Transverse colon (tissue), 4 donors: ENCODE results near the gene POLR2A. TPM values are rescaled to one million over a fixed set of nuclear protein-coding genes. Genes with fewer than 3 reads are reported as not detected.
"Not testable (repeated sequence)": the region's sequence is repeated elsewhere in the genome, so short reads cannot be mapped to it uniquely, and the experiment has no call there.

ENCODE experiments used
- DNase-seq: peaks from one replicate; pipeline ENCODE4 v3.0.0-alpha.2; 2019
- H3K27ac ChIP-seq, 4 donors: fragments of 200-600 bp; sonication (generic); 2 replicates each; pipeline ENCODE4 v1.5.1; 2016 to 2018; ENCODE audit warnings: inconsistent platforms in 4 of 4
- H3K27me3 ChIP-seq: fragments of 200-600 bp; sonication (generic); 2 replicates; pipeline ENCODE4 v1.5.1; 2017; ENCODE audit warnings: inconsistent platforms
- H3K36me3 ChIP-seq, 4 donors: fragments of 200-600 bp; sonication (generic); 2 replicates each; pipeline ENCODE4 v1.5.1; 2017 to 2019; ENCODE audit warnings: inconsistent platforms in 4 of 4
- H3K4me1 ChIP-seq, 4 donors: fragments of 200-600 bp; sonication (generic); 2 replicates each; pipeline ENCODE4 v1.5.1; 2017 to 2020; ENCODE audit warnings: inconsistent platforms in 4 of 4
- H3K4me3 ChIP-seq, 4 donors: fragments of 200-600 bp; sonication (generic); 1 replicate in 1 of 4; 2 replicates in 3 of 4; pipeline versions ENCODE4 v1.5.1 to v1.6.1; 2017 to 2019; ENCODE audit warnings: inconsistent platforms in 4 of 4
- H3K9me3 ChIP-seq, 2 donors: fragments of 200-600 bp; sonication (generic); 2 replicates each; pipeline ENCODE4 v1.5.1; 2017 to 2019; ENCODE audit warnings: inconsistent platforms in 2 of 2
- EP300 ChIP-seq: sonication (generic); formaldehyde crosslinking; IDR thresholded peaks from one replicate; pipeline ENCODE4 v1.6.1; 2017; ENCODE audit warnings: antibody characterized with exemption, low read depth
- POLR2A ChIP-seq: fragments of 450-650 bp; IDR thresholded peaks from one replicate; pipeline ENCODE4 v1.6.1; 2016; ENCODE audit warnings: antibody characterized with exemption, mild to moderate bottlenecking, moderate library complexity
- POLR2AphosphoS5 ChIP-seq, 3 donors: sonication (generic); formaldehyde crosslinking; IDR thresholded peaks; one replicate each; pipeline ENCODE4 v1.6.1; 2016; ENCODE audit warnings: antibody characterized with exemption in 3 of 3
- WGBS, 2 donors: methylation state at CpG; one replicate each; pipeline ENCODE4 v1.1.5; 2018; ENCODE audit warnings: low coverage in 1 of 2; 5-methylcytosine and 5-hydroxymethylcytosine counted together
- in situ Hi-C, 4 donors: fragments of 200-750 bp; cut with MboI; loops; one replicate each; pipeline versions ENCODE4 v1.15.0 to v1.15.1; 2017; ENCODE audit warnings: low sequenced_read_pairs in 3 of 4, low pct_ligation_motif_present in 1 of 4, low pct_unique_long_range_greater_than_20kb in 1 of 4
- intact Hi-C: fragments of 100-400 bp; cut with DNase I; formaldehyde crosslinking; loops from one replicate; pipeline ENCODE4 v1.15.1; 2023; ENCODE audit warnings: low total_unique reads
- total RNA-seq, 4 donors: library from RNA; depleted of rRNA; stranded (reverse); fragments of >200 nt; gene quantifications; one replicate each; pipeline ENCODE4 v1.1.0, GENCODE V29; 2016
- TF ChIP-seq, protein P1 (sequence below), 5 experiments: fragments of 200-600 bp in 3 of 5; fragments of 450-650 bp in 2 of 5; sonication (generic) in 3 of 5; IDR thresholded peaks; 1 replicate in 2 of 5; 2 replicates in 3 of 5; pipeline ENCODE4 v1.5.1; 2016 to 2017; ENCODE audit warnings: antibody characterized with exemption in 5 of 5, inconsistent platforms in 3 of 5, mild to moderate bottlenecking in 2 of 5, moderate library complexity in 1 of 5

Gene POLR2A
- total RNA-seq, 4 donors from 2014 or later: 91.3 to 321 (median 127) TPM

DNA sequence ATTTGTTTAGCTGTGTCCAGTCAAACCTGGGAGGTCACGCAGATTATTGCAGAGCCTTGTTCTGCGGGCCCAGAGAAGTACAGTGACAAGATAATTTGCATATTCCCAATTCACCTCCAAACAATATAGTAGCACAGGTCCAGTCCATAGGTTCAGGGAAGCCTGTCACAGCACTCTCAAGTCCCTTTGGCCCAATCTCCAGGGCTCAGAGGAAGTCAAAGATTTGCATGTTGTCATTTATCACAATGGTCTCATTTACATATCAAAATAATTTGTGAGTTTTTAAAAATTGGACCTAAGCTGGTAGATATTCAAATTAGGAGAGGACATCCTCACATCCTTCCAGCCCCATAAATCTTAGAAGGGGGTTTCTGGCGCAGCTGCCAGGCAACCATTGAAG lies 16.7 kb upstream of the POLR2A start:
- no peak for DNase-seq
- Histone ChIP-seq H3K27me3 (no peaks in the 10 kb centered on the region), H3K9me3 (no peaks in the 10 kb centered on the region), H3K36me3 (no peaks in the 10 kb centered on the region), H3K4me1 (peaks cover 0 to 22% (median 9%) of the 10 kb centered on the region in 4 donors), H3K4me3 (no peak overlapping the region), H3K27ac (peak overlapping the region; percentile 44 to 54 (median 49))
- in situ Hi-C loops (no loop called here), intact Hi-C loops (no loop called here)
- TF ChIP-seq POLR2A: no peak
- no peak for TF ChIP-seq EP300
- no peak for TF ChIP-seq POLR2AphosphoS5 (IDR thresholded peaks at IDR 0.05)
- WGBS, 2 donors: 96% methylated on average over 3 of the region's 3 CpGs; no CpG with 5 or more reads in 1 of the 2 donors

DNA sequence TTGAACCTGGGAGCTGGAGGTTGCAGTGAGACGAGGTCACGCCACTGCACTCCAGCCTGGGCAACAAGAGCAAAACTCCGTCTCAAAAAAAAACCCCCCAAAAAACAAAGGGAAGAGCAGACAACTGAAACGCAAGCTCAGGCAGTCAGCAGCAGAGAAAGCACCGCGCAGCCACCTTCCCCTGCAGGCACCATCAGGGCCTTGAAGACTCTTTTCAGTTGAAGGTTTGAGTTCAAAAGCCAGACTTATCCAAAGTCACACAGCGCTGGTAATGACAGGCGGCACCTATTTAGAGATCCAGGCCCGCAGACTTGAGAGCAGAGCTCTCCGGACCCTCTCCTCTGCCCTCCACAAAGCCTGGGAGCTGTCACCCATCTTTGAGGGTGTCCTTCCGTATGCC lies 15.9 kb upstream of the POLR2A start:
- Histone ChIP-seq H3K27ac (no peak overlapping the region), H3K4me3 (no peak overlapping the region), H3K36me3 (no peaks in the 10 kb centered on the region), H3K4me1 (peaks cover 0 to 22% (median 9%) of the 10 kb centered on the region in 4 donors), H3K9me3 (no peaks in the 10 kb centered on the region), H3K27me3 (no peaks in the 10 kb centered on the region)
- TF ChIP-seq EP300: no peak
- WGBS, 2 donors: 94% methylated on average over 11 of the region's 11 CpGs; no CpG with 5 or more reads in 1 of the 2 donors
- in situ Hi-C loops (no loop called here), intact Hi-C loops (no loop called here)
- no peak for DNase-seq

DNA sequence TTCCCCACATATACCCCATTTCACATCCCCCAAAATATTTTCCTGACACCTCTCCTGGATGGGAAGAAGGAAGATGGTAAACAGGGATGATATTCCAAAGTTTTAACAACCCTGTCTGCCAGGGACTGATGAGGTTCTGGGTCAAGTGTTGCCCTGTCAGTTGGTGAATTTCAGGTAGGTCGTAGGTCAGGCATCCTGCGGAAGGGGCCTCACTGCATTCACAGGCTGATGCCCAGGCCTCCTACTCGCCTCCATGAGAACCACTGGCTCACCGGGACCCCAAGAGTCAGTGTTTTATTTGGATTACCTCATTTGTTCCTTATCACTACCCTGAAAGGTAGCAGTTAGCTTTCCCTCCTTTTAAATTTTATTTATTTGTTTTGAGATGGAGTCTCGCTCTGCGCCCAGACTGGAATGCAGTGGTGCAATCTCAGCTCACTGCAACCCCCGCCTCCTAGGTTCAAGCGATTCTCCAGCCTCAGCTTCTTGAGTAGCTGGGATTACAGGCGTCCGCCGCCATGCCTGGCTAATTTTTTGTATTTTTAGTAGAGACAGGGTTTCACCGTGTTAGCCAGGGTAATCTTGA lies 15.3 kb upstream of the POLR2A start:
- H3K36me3 ChIP-seq: no peaks in the 10 kb centered on the region
- WGBS, 2 donors: 83% methylated on average over 12 of the region's 12 CpGs; no CpG with 5 or more reads in 1 of the 2 donors
- TF ChIP-seq, protein P1, sequence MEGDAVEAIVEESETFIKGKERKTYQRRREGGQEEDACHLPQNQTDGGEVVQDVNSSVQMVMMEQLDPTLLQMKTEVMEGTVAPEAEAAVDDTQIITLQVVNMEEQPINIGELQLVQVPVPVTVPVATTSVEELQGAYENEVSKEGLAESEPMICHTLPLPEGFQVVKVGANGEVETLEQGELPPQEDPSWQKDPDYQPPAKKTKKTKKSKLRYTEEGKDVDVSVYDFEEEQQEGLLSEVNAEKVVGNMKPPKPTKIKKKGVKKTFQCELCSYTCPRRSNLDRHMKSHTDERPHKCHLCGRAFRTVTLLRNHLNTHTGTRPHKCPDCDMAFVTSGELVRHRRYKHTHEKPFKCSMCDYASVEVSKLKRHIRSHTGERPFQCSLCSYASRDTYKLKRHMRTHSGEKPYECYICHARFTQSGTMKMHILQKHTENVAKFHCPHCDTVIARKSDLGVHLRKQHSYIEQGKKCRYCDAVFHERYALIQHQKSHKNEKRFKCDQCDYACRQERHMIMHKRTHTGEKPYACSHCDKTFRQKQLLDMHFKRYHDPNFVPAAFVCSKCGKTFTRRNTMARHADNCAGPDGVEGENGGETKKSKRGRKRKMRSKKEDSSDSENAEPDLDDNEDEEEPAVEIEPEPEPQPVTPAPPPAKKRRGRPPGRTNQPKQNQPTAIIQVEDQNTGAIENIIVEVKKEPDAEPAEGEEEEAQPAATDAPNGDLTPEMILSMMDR (IDR thresholded peaks at IDR 0.05): no peak
- TF ChIP-seq EP300 (no peak), POLR2AphosphoS5 (IDR thresholded peaks at IDR 0.05) (no peak), POLR2A (no peak)

DNA sequence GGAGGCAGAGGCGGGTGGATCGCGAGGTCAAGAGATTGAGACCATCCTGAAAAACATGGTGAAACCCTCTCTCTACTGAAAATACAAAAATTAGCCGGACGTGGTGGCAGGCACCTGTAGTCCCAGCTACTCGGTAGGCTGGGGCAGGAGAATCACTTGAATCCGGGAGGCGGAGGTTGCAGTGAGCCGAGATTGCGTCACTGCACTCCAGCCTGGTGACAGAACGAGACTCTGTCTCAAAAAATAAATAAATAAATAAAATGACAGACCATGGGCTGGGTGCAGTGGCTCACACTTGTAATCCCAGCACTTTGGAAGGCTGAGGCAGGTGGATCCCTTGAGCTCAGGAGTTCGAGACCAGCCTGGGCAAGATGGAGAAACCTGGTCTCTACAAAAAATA lies 14.3 kb upstream of the POLR2A start:
- H3K9me3 ChIP-seq, H3K27me3 ChIP-seq, DNase-seq, intact Hi-C loops, in situ Hi-C loops, H3K36me3 ChIP-seq, H3K27ac ChIP-seq, H3K4me3 ChIP-seq: not testable (repeated sequence)
- 86 to 93% methylated on average over 10 to 12 of the region's 12 CpGs for WGBS, 2 donors
- H3K4me1 ChIP-seq: peaks cover 0 to 22% (median 9%) of the 10 kb centered on the region in 4 donors

More for the DNA sequence above, 15.3 kb upstream of the POLR2A start:
- Histone ChIP-seq H3K27ac (no peak overlapping the region), H3K4me3 (no peak overlapping the region), H3K27me3 (no peaks in the 10 kb centered on the region), H3K4me1 (peaks cover 0 to 22% (median 9%) of the 10 kb centered on the region in 4 donors), H3K9me3 (no peaks in the 10 kb centered on the region)
- no peak for DNase-seq
- in situ Hi-C loops (no loop called here), intact Hi-C loops (no loop called here)

DNA sequence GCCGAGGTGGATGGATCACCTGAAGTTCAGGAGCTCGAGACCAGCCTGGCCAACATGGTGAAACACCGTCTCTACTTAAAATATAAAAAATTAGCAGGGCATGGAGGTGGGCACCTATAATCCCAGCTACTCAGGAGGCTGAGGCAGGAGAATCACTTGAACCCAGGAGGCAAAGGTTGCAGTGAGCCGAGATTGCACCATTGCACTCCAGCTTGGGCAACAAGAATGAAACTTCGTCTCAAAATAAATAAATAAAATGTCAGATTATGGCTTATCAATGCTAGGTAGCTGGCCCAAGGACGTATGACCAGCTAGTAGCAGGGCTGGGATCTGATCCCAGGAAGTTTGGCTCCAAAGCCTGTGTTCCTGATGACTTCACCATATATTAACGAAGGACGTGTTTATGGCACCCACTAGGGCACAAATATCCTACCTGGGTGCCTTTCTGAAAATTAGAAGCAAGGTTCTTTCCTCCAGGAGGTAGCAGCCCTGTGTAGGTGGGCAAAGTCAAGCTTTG lies 13.7 kb upstream of the POLR2A start:
- H3K27ac ChIP-seq, H3K27me3 ChIP-seq, intact Hi-C loops, DNase-seq, in situ Hi-C loops, H3K4me3 ChIP-seq, H3K36me3 ChIP-seq, H3K9me3 ChIP-seq: not testable (repeated sequence)
- peaks cover 2 to 28% (median 11%) of the 10 kb centered on the region in 4 donors for H3K4me1 ChIP-seq
- 79% methylated on average over 8 of the region's 8 CpGs; no CpG with 5 or more reads in 1 of the 2 donors for WGBS, 2 donors

DNA sequence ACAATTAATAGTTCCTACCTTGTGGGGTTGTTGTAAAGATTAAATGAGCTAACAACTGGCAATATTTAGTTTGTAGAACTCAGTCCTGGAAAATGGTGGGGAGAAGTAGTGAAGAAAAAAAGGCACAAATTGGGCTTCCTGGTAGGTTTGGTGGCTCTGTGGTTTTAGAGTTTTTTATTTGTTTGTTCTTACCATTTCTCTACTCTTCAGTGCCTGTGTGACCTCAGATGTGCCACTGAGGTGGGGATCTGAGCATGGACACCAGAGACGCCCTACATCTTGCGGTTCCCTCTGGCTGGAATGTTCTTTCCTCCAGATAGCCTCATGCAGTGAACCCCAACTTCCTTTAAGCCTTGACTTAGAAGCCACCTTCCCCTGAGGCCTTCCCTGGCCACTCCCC lies 12.4 kb upstream of the POLR2A start:
- Histone ChIP-seq H3K4me3 (no peak overlapping the region), H3K9me3 (no peaks in the 10 kb centered on the region), H3K27ac (no peak overlapping the region), H3K4me1 (peaks cover 13 to 34% (median 20%) of the 10 kb centered on the region in 4 donors), H3K36me3 (no peaks in the 10 kb centered on the region), H3K27me3 (no peaks in the 10 kb centered on the region)
- 83 to 90% methylated on average over 2 of the region's 2 CpGs for WGBS, 2 donors
- intact Hi-C loops: no loop called here
- DNase-seq: no peak
- no peak for TF ChIP-seq POLR2AphosphoS5 (IDR thresholded peaks at IDR 0.05)
- TF ChIP-seq, protein P1 (IDR thresholded peaks at IDR 0.05): no peak
- in situ Hi-C loops: no loop called here

DNA sequence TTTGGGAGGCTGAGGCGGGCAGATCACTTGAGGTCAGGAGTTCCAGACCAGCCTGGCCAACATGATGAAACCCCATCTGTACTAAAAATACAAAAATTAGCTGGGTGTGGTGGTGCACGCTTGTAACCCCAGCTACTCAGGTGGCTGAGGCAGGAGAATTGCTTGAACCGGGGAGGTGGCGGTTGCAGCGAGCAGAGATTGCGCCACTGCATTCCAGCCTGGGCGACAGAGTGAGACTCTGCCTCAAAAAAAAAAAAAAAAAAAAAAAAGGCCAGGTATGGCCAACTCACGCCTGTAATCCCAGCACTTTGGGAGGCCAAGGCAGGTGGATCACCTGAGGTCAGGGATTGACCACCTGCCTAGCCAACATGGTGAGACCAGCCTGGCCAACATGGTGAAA lies 9.4 kb upstream of the POLR2A start:
- intact Hi-C loops: not testable (repeated sequence)

More for the DNA sequence above, 9.4 kb upstream of the POLR2A start:
- H3K27me3 ChIP-seq, H3K4me3 ChIP-seq, in situ Hi-C loops, DNase-seq, H3K36me3 ChIP-seq, H3K9me3 ChIP-seq: not testable (repeated sequence)
- peak overlapping the region in 3 of 4 donors; percentile 95 to 100 (median 99) for H3K27ac ChIP-seq
- peaks cover 13 to 38% (median 25%) of the 10 kb centered on the region in 4 donors for H3K4me1 ChIP-seq
- 90 to 100% methylated on average over 1 to 8 of the region's 8 CpGs for WGBS, 2 donors
